ENCODE results near the gene EPB41L4A.
"Not testable (repeated sequence)": the region's sequence is repeated elsewhere in the genome, so short reads cannot be mapped to it uniquely, and the experiment has no call there.

EPB41L4A gene

GRCh38 chr5:112257976-112258375, 161.1 kb downstream of the EPB41L4A start:
- DNase-seq (ENCODE audit: low spot score): no peak

DNA sequence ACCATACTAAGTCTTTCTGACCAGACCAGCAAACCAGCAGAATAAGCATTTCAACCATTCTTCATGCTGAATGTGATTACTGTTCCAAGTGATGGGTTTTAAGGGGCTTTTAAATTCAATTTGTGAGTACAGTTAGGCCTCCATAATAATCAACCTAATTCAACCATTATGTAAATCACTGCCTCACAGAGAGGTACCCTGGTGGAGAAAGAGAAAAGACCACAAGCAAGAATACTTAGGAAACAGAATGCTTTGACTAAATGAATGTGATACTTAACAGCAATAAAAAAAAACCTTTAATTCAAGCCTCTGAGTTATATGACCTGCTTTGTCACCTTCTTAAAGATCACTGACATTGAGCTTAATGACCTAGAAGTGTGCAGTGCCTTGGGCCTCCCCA, 162.1 kb downstream of the EPB41L4A start:
- no peak for DNase-seq (ENCODE audit: low spot score)

- no peak for DNase-seq (ENCODE audit: low spot score)
Measured at GRCh38 chr5:112254303-112254702, 164.8 kb downstream of the EPB41L4A start.

- DNase-seq (ENCODE audit: low spot score): no peak
Measured at GRCh38 chr5:112253478-112254250, 165.4 kb downstream of the EPB41L4A start.

DNA sequence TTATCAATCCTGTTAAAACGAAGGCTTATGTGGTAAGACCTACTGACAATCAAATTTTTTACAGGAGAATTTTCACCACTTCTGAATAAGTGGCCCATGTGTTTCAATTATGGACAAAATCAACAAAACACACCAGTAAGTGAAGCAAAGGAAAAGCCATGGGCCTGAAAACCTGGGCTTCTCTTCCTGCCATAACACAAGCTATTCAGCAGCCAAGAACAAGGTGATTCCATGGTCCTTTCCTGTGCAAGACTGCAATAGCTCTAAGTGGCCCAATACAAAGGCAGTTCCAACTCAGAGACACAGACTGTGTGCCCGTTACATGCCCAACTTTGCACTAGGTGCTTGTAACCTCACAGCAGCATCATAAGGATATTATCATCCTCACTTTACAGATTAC, 168.5 kb downstream of the EPB41L4A start:
- DNase-seq (ENCODE audit: low spot score): no peak

- DNase-seq (ENCODE audit: low spot score): no peak
Measured at GRCh38 chr5:112248623-112249022, 170.5 kb downstream of the EPB41L4A start.

DNA sequence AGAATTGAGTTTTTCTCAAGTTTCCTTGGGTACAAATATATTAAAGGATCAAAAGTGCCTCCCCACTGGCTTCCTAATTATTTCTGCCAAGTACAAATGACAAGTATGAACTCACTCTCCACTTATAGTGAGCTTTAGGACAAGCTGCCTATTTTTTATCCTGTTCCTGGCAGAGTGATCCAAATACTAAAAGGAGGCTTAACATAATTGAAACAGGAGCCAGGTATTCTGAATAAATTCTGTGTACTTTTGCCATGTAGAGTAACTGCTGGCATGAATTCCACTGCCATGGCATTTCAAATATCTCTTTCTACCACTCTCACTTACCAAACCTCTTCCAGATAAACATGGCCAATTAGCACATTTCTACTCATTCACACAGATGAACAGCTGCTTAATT, 171.1 kb downstream of the EPB41L4A start:
- DNase-seq (ENCODE audit: low spot score): no peak

DNA sequence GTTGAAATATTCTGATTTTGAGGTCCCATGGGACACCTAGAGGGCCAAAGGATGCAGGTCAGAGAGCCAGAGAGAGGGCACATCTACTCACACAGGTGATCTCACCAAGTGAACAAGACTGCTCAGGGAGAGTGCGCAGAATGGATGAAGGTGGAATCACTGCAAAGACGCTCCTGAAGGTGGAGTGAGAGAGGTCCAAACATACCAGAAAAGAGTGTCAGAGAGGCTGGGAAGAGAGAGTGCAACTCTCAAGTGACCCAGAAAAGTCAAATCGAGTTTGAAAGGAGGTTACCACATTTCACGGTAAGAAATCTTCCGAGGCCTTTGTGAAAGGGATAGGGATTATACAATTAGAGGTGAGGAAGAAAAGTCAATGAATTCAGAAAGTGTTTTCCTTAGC, 173.4 kb downstream of the EPB41L4A start:
- no peak for DNase-seq (ENCODE audit: low spot score)

- DNase-seq (ENCODE audit: low spot score): no peak
Measured at GRCh38 chr5:112239996-112240395, 179.1 kb downstream of the EPB41L4A start.

GRCh38 chr5:112238473-112238872, 180.6 kb downstream of the EPB41L4A start:
- DNase-seq (ENCODE audit: low spot score): no peak

GRCh38 chr5:112237456-112237855, 181.6 kb downstream of the EPB41L4A start:
- DNase-seq (ENCODE audit: low spot score): no peak

DNA sequence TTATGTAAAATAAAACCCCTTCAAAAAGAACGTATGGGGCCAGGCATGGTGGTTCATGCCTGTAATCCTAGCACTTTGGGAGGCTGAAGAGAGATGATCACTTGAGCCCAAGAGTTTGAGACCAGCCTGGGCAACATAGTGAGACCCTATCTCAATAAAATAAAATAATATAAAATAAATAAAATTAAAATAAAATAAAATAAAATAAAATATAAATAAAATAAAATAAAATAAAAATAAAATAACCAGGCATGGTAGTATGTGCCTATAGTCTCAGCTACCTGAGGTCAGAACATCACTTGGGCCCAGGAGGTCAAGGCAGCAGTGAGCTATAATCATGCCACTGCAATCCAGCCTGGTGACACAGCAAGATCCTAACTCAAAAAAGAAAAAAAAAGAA, 185.1 kb downstream of the EPB41L4A start:
- no peak for DNase-seq (ENCODE audit: low spot score)

DNA sequence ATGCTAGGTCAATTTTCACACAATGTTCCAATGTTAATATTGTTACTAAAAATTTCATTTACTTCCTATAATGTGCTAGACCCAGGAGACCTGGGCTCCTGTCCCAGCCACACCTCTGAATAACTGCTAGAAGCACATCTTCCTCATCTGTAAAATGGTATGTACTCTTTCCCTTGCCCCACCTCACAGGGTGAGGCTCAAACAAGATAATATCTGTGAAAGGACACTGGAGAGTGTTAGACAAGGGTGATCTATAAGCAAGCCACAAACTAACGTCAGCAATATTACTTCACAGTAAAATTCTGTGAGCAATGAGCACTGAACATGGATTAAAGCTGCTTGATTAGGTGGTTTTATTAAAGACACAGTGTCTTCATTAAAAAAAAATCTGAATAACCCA, 186.4 kb downstream of the EPB41L4A start:
- DNase-seq (ENCODE audit: low spot score): no peak

DNA sequence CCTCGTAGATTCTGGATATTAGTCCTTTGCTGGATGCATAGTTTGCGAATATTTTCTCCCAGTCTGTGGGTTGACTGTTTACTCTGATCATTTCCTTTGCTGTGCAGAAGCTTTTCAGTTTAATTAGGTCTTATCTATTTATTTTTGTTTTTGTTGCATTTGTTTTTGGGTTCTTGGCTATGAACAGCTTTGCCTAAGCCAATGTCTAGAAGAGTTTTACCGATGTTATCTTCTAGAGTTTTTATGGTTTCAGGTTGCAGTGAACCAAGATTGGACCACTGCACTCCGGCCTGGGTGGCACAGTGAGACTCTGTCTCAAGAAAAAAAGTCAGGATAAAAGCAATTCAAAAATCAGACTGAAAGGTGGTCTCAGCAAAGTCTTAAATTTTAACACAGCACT, 188.5 kb downstream of the EPB41L4A start:
- DNase-seq (ENCODE audit: low spot score): no peak

- no peak for DNase-seq (ENCODE audit: low spot score)
Measured at GRCh38 chr5:112228667-112229066, 190.4 kb downstream of the EPB41L4A start.

- no peak for DNase-seq (ENCODE audit: low spot score)
Measured at GRCh38 chr5:112227911-112228631, 191.0 kb downstream of the EPB41L4A start.

DNA sequence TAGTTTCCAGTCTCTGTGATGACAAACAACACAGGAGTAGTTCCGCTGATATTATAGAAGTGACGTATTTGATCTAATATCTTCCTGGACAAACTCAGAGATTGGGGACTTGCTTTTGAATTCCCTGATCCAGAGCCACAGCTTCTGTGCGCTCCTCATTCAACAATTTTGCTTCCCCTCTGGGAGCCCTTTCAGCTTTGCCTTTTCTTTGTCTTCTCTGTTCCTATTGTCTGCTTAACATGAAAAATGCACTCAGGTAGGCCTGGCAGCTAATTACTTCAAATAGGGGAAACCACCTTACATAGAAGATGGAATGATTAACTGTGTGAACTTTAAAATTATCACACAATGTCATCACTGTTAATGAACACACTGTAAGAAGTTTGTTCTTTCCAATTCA, 192.9 kb downstream of the EPB41L4A start:
- DNase-seq (ENCODE audit: low spot score): no peak

DNA sequence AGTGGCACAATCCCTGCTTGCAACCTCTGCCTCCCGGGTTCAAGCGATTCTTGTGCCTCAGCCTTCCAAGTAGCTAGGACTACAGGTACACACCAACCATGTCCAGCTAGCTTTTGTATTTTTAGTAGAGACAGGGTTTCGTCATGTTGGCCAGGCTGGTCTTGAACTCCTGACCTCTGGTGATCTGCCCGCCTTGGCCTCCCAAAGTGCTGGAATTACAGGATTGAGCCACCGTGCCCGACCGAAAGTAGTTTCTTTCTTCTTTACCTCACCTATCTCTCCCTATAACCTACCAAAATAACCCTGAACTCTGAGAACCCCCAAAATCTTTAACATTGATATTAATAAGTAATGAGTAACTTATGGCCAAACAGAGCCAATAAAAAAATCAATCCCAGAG, 196.1 kb downstream of the EPB41L4A start:
- not testable (repeated sequence) for DNase-seq (ENCODE audit: low spot score)

DNA sequence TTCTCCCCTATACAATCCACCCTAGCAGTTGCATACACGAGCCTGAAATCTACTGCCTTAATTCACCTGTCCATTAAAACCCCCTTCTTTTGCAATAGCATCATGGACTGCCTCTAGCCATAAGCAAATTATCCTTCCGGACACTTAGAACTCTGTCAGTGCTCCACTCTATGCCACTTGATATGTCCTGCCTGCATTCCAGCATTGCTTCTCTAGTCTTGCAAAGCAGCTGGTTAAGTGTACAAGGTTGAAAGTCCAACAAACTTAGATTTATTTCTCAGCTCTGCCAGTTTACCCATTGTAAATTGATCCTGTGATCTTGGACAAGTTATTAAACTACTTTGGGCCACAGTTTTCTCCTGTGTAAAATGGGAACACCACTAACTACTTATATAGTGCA, 197.9 kb downstream of the EPB41L4A start:
- no peak for DNase-seq (ENCODE audit: low spot score)

- DNase-seq (ENCODE audit: low spot score): no peak
Measured at GRCh38 chr5:112219000-112219399, 200.1 kb downstream of the EPB41L4A start.

DNA sequence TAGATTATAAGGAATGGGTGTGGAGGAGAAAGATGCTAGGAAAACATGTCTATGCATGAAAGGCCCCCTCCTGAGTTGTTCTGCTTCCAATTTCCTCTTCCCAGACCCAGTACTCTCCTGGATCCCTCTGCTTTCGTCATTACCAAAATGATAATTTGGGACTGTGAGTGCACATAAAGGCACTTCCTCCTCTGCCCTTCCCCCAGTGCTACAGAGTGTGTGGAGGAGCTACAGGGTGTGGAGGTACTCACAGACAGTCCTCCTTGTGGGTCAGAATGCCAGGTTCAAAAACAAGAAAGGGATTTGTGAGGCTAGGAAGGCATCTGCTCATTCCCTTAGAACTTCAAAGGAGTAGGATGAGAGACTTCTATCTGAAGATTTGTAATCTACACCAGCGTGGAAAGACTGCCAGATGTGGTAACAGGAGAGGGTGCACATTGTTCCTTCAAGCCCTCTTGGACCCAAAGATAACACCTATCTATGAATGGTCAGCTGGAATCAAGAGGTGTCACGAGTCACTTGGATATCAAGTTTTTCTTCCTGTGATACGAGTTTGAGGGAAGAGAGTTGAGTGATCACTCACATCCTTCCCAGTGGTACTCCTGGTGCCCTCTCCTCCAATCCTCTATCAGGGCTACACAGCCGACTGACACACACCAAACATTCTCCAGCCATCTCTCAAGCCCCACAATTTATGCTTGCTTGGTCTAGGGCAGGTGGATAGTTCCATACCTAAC, 201.1 kb downstream of the EPB41L4A start:
- no peak for DNase-seq (ENCODE audit: low spot score)

DNA sequence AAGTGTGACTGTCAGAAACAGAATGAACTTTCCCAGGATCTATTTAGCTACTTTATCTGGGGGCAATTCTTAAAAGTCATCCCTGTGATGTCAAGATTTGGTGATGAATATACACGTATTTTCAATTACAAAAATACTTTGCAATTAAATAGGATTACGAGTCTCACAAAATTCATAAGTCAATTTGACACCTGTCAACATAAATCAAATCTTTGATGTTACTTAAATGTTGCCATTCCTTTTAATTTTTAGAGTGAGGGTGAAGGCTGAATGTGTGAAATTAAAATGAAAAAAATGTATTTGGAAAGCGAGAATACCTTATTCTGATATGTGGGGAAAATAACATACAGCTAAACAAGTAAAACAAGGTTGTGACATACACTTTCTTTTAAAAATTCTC, 202.9 kb downstream of the EPB41L4A start:
- no peak for DNase-seq (ENCODE audit: low spot score)

- DNase-seq (ENCODE audit: low spot score): no peak
Measured at GRCh38 chr5:112210430-112211005, 208.6 kb downstream of the EPB41L4A start.

Measured in putamen (tissue), 1 donor.